ENCODE measurements around the gene CEP72.

Gene CEP72

GRCh38 chr5:663436-664342, 51.5 kb downstream of the CEP72 start:
- ATAC-seq: no peak
- TF ChIP-seq ZFP3 (CRISPR knock-in tag; IDR thresholded peaks at IDR 0.05) (no peak), CSRNP3 (CRISPR knock-in tag; IDR thresholded peaks at IDR 0.05) (no peak), CSDC2 (CRISPR knock-in tag; IDR thresholded peaks at IDR 0.05) (no peak), POU6F1 (CRISPR knock-in tag; IDR thresholded peaks at IDR 0.05; ENCODE audit: borderline replicate concordance, low read depth) (no peak), TSHZ2 (CRISPR knock-in tag; IDR thresholded peaks at IDR 0.05) (no peak), GLIS3 (CRISPR knock-in tag; IDR thresholded peaks at IDR 0.05) (no peak), ZFP30 (CRISPR knock-in tag; IDR thresholded peaks at IDR 0.05) (no peak), PPARA (CRISPR knock-in tag; IDR thresholded peaks at IDR 0.05; ENCODE audit: borderline replicate concordance) (no peak), OSR1 (CRISPR knock-in tag; IDR thresholded peaks at IDR 0.05) (no peak), CREB5 (CRISPR knock-in tag; IDR thresholded peaks at IDR 0.05; ENCODE audit: low read depth) (no peak), TCF4 (CRISPR knock-in tag; IDR thresholded peaks at IDR 0.05; ENCODE audit: borderline replicate concordance) (no peak), SNAI2 (CRISPR knock-in tag; IDR thresholded peaks at IDR 0.05) (no peak)

- TF ChIP-seq ZFP30 (CRISPR knock-in tag; IDR thresholded peaks at IDR 0.05) (no peak), ARNTL (CRISPR knock-in tag; IDR thresholded peaks at IDR 0.05; ENCODE audit: borderline replicate concordance, low read depth) (no peak), TSHZ2 (CRISPR knock-in tag; IDR thresholded peaks at IDR 0.05) (no peak)
- no peak for ATAC-seq
Observed at GRCh38 chr5:664343-664993, 52.3 kb downstream of the CEP72 start.

DNA sequence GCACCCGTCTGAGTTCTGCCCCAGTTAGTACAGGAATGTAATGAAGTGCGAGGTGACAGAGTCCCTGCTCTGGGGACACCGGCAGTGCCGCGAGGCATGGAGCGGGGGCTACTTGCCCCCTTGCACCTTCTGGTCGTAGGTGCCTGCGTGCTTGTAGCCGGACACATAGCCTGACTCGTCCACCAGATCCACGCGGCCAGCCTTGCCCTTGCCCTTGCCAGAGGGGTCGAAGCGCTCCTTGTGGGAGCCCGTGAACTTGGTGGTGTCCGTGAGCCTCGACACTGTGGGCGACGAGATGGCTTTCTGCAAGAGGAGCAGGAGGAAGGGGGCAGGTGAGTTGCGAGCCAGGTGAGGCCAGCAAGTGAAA, 52.8 kb downstream of the CEP72 start:
- ATAC-seq: no peak
- TF ChIP-seq, protein P1, sequence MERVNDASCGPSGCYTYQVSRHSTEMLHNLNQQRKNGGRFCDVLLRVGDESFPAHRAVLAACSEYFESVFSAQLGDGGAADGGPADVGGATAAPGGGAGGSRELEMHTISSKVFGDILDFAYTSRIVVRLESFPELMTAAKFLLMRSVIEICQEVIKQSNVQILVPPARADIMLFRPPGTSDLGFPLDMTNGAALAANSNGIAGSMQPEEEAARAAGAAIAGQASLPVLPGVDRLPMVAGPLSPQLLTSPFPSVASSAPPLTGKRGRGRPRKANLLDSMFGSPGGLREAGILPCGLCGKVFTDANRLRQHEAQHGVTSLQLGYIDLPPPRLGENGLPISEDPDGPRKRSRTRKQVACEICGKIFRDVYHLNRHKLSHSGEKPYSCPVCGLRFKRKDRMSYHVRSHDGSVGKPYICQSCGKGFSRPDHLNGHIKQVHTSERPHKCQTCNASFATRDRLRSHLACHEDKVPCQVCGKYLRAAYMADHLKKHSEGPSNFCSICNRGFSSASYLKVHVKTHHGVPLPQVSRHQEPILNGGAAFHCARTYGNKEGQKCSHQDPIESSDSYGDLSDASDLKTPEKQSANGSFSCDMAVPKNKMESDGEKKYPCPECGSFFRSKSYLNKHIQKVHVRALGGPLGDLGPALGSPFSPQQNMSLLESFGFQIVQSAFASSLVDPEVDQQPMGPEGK (CRISPR knock-in tag; IDR thresholded peaks at IDR 0.05; ENCODE audit: borderline replicate concordance): no peak
- no peak for TF ChIP-seq CSRNP3 (CRISPR knock-in tag; IDR thresholded peaks at IDR 0.05)
- TF ChIP-seq ZNF565 (CRISPR knock-in tag; conservative IDR thresholded peaks at IDR 0.05; ENCODE audit: low read depth): no peak
- no peak for TF ChIP-seq TOX (CRISPR knock-in tag; IDR thresholded peaks at IDR 0.05; ENCODE audit: borderline replicate concordance)
- TF ChIP-seq TSHZ2 (CRISPR knock-in tag; IDR thresholded peaks at IDR 0.05): no peak
- no peak for TF ChIP-seq TCF4 (CRISPR knock-in tag; IDR thresholded peaks at IDR 0.05; ENCODE audit: borderline replicate concordance)
- no peak for TF ChIP-seq ZNF8 (CRISPR knock-in tag; IDR thresholded peaks at IDR 0.05)
- no peak for TF ChIP-seq ZFP3 (CRISPR knock-in tag; IDR thresholded peaks at IDR 0.05)
- TF ChIP-seq ZNF70 (CRISPR knock-in tag; IDR thresholded peaks at IDR 0.05): no peak

All from SK-N-SH treated with all-trans-retinoic acid at 6 μM for 48 hours (cell line).